Stimulated activated CD8-positive, alpha-beta memory T cell treated with anti-CD3 and anti-CD28 coated beads, Interleukin-15, amount 100 ng/mL, for 48 hours (primary cell): ENCODE data around the gene OR5T1.

ENCODE experiments used
- DNase-seq, 2 donors: peaks; one replicate each; pipeline ENCODE4 v3.0.0-alpha.2; 2020; ENCODE audit warnings: low read depth in 2 of 2

Gene OR5T1

DNA sequence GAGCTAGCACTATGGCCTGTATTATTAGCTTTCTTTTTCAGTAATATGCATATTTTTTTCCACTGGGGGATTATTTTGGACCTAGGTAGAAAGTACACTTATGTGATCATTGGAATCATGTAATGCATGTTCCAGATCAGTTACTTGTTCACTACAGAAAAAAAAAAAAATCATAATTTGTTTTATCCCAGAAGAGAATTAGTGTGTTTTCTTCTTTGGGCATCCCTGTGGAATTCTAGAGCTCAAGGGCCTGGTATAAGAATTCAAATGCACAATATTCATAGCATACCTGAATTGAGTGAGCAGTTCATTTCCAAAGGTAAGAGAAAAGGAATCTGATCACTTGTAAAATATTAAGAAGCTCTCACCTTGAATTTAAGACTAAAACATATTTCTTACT lies at the start of gene OR5T1:
Gene OR5T1, plus strand, starts transcription at position 301 of the 400 bp plus-strand sequence. CDS start 1,485 bp downstream, outside the sequence.
- DNase-seq, result no peak

- no peak for DNase-seq
These were observed 39.8 kb upstream of the OR5T1 start, which contains the start of gene OR5T2 for GRCh38 chr11:56234155-56234554. Gene OR5T2, minus strand, starts transcription at chr11:56234255. Its CDS starts 1,193 bp downstream, at chr11:56233062.

GRCh38 chr11:56251954-56252353 lies 22.0 kb upstream of the OR5T1 start, which contains the start of gene OR5T3:
Gene OR5T3, plus strand, starts transcription at chr11:56252254. Its CDS starts 0 bp downstream, at chr11:56252254.
- no peak for DNase-seq

GRCh38 chr11:56271092-56271491 lies 2.9 kb upstream of the OR5T1 start:
- DNase-seq, result no peak

- DNase-seq, result no peak
These were observed 18.2 kb downstream of the OR5T1 start, which contains the start of gene OR8H1 for GRCh38 chr11:56292154-56292553. Gene OR8H1, minus strand, starts transcription at chr11:56292254. Its CDS starts 1,192 bp downstream, at chr11:56291062.

- no peak for DNase-seq
These were observed 22.9 kb downstream of the OR5T1 start for GRCh38 chr11:56296898-56297297.

GRCh38 chr11:56307836-56308235 lies 33.9 kb downstream of the OR5T1 start:
- no peak for DNase-seq

DNA sequence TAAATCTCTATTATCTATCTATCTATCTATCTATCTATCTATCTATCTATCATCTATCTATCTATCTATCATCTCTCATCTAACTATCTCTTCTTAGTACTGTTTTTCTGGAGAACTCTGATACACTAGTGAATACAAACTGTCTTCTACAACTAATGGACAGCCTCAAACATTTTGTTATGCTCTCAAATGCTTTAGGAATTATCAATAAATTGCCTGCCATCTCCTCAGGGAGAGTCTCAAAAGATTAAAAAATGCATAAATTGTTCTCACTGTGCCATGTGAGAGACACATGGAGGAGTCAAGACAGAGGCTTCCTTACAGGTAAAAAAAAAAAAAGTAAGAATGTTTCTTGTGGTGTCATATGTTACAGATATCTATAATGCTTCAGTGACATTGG lies 40.9 kb downstream of the OR5T1 start, which contains the start of gene OR8K3:
Gene OR8K3, plus strand, starts transcription at position 301 of the 400 bp plus-strand sequence. CDS start 3,163 bp downstream, outside the sequence.
- no peak for DNase-seq
